Measurements from ENCODE around the gene ATP8B3.

- TF ChIP-seq POLR2A (IDR thresholded peaks at IDR 0.05; ENCODE audit: low read length): no peak
- TF ChIP-seq CTCF (IDR thresholded peaks at IDR 0.05): no peak
- TF ChIP-seq MYC (IDR thresholded peaks at IDR 0.05; ENCODE audit: borderline replicate concordance, low read length): no peak
These were observed 61.6 kb downstream of the ATP8B3 start for GRCh38 chr19:1750343-1751021.
